Endothelial cell of umbilical vein (primary cell): ENCODE data around the gene ARHGAP15.

ENCODE experiments used
- EZH2 ChIP-seq: IDR thresholded peaks from 2 replicates; pipeline ENCODE4 v1.6.1; 2012; ENCODE audit warnings: borderline replicate concordance, low read depth, mild to moderate bottlenecking, moderate library complexity, low read length, inconsistent platforms; ENCODE audit not compliant: severe bottlenecking
- FOS ChIP-seq: IDR thresholded peaks from 2 replicates; pipeline ENCODE4 v1.6.1; 2011; ENCODE audit warnings: mild to moderate bottlenecking, low read length, moderate library complexity, borderline replicate concordance; ENCODE audit not compliant: insufficient read depth
- MYC ChIP-seq: IDR thresholded peaks from one replicate; pipeline ENCODE4 v1.6.1; 2011; ENCODE audit warnings: mild to moderate bottlenecking, low read depth, low read length
- POLR2A ChIP-seq: IDR thresholded peaks from 2 replicates; pipeline ENCODE4 v1.6.1; 2012; ENCODE audit warnings: low read depth, mild to moderate bottlenecking, control low read depth, low read length
- POLR2AphosphoS5 ChIP-seq: IDR thresholded peaks from 2 replicates; pipeline ENCODE4 v1.6.1; 2012; ENCODE audit warnings: low read depth, mild to moderate bottlenecking, control low read depth, low read length, moderate library complexity; ENCODE audit not compliant: insufficient read depth
- TF ChIP-seq, protein P1 (sequence below), 2 donors: IDR thresholded peaks; 1 replicate in 1 of 2; 2 replicates in 1 of 2; pipeline ENCODE4 v1.5.1; 2011; ENCODE audit warnings: low read length in 2 of 2, mild to moderate bottlenecking in 2 of 2, moderate library complexity in 2 of 2, control low read depth in 1 of 2, inconsistent platforms in 1 of 2, low read depth in 1 of 2; ENCODE audit not compliant: insufficient read depth in 1 of 2; ENCODE audit errors: extremely low read depth in 1 of 2
- TF ChIP-seq, protein P2 (sequence below): IDR thresholded peaks from 2 replicates; pipeline ENCODE4 v1.6.1; 2011; ENCODE audit not compliant: insufficient read depth, insufficient read length

DNA sequence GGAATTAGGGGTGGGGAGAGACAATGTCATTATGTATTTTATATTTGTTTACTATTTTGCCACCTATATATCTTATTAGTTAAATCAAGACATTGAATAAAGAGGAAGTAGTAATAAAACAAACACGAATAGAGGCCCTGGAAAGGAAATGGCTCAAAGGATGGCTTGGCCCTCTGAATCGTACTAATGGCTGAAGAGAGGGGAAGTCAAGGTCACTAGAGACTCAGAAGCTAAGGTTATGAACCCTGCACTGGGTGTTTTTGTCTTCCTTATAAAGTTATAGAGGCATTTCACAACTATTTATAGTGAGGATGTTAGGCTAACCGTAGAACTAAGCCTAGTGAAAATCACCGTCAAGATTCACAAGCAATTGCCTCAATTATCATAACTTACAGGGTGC, 685.9 kb downstream of the ARHGAP15 start:
- TF ChIP-seq, protein P1, sequence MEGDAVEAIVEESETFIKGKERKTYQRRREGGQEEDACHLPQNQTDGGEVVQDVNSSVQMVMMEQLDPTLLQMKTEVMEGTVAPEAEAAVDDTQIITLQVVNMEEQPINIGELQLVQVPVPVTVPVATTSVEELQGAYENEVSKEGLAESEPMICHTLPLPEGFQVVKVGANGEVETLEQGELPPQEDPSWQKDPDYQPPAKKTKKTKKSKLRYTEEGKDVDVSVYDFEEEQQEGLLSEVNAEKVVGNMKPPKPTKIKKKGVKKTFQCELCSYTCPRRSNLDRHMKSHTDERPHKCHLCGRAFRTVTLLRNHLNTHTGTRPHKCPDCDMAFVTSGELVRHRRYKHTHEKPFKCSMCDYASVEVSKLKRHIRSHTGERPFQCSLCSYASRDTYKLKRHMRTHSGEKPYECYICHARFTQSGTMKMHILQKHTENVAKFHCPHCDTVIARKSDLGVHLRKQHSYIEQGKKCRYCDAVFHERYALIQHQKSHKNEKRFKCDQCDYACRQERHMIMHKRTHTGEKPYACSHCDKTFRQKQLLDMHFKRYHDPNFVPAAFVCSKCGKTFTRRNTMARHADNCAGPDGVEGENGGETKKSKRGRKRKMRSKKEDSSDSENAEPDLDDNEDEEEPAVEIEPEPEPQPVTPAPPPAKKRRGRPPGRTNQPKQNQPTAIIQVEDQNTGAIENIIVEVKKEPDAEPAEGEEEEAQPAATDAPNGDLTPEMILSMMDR (IDR thresholded peaks at IDR 0.05; ENCODE audit: extremely low read depth in 1 of 2, insufficient read depth in 1 of 2, low read depth in 1 of 2, low read length in 2 of 2): no peak
- no peak for TF ChIP-seq POLR2A
- TF ChIP-seq EZH2: no peak
- TF ChIP-seq FOS: no peak
- TF ChIP-seq, protein P2, sequence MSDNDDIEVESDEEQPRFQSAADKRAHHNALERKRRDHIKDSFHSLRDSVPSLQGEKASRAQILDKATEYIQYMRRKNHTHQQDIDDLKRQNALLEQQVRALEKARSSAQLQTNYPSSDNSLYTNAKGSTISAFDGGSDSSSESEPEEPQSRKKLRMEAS: no peak
- TF ChIP-seq POLR2AphosphoS5: no peak
- TF ChIP-seq MYC: no peak
